GM19372 (cell line): ENCODE measurements around the gene C2CD4C.
"Not testable (repeated sequence)": the region's sequence is repeated elsewhere in the genome, so short reads cannot be mapped to it uniquely, and the experiment has no call there.

ENCODE experiments used
- ATAC-seq: cut with Tn5 transposase; IDR thresholded peaks from one replicate; pipeline ENCODE4 v1.9.1; 2021; ENCODE audit warnings: mild to moderate bottlenecking, low read depth, moderate library complexity; ENCODE audit not compliant: unreplicated experiment

Gene C2CD4C

GRCh38 chr19:439167-439900 is 30.4 kb upstream of the C2CD4C start:
- ATAC-seq = no peak

- ATAC-seq = no peak
These were observed 29.5 kb upstream of the C2CD4C start for GRCh38 chr19:438416-438958.

GRCh38 chr19:437041-437440 is 28.1 kb upstream of the C2CD4C start:
- ATAC-seq = no peak

GRCh38 chr19:436413-436950 is 27.5 kb upstream of the C2CD4C start:
- no peak for ATAC-seq

GRCh38 chr19:435707-436412 is 26.9 kb upstream of the C2CD4C start:
- ATAC-seq = no peak

- ATAC-seq = no peak
These were observed 26.2 kb upstream of the C2CD4C start for GRCh38 chr19:435056-435706.

- no peak for ATAC-seq
These were observed 25.4 kb upstream of the C2CD4C start for GRCh38 chr19:434152-434960.

- no peak for ATAC-seq
These were observed 21.8 kb upstream of the C2CD4C start for GRCh38 chr19:430701-431100.

GRCh38 chr19:428149-428548 is 19.2 kb upstream of the C2CD4C start:
- no peak for ATAC-seq

- ATAC-seq = not testable (repeated sequence)
These were observed 18.7 kb upstream of the C2CD4C start for GRCh38 chr19:427675-428074.

- ATAC-seq = no peak
These were observed 17.9 kb upstream of the C2CD4C start for GRCh38 chr19:426725-427445.

GRCh38 chr19:425056-425455 is 16.1 kb upstream of the C2CD4C start:
- ATAC-seq = no peak

GRCh38 chr19:424546-424945 is 15.6 kb upstream of the C2CD4C start:
- no peak for ATAC-seq

- ATAC-seq = no peak
These were observed 14.9 kb upstream of the C2CD4C start for GRCh38 chr19:423691-424466.

GRCh38 chr19:422917-423226 is 13.9 kb upstream of the C2CD4C start:
- not testable (repeated sequence) for ATAC-seq

- ATAC-seq = no peak
These were observed 13.4 kb upstream of the C2CD4C start for GRCh38 chr19:422213-422916.

- no peak for ATAC-seq
These were observed 11.0 kb upstream of the C2CD4C start for GRCh38 chr19:419721-420515.
